Suppressor macrophage treated with lipopolysaccharide for 4 hours (primary cell): ENCODE measurements around the gene KRTAP4-12.
"Not testable (repeated sequence)": the region's sequence is repeated elsewhere in the genome, so short reads cannot be mapped to it uniquely, and the experiment has no call there.

Source experiments
- DNase-seq: peaks from one replicate; pipeline ENCODE4 v3.0.0-alpha.2; 2020

Gene KRTAP4-12

GRCh38 chr17:41123292-41123990 lies 541 bp downstream of the KRTAP4-12 start:
- not testable (repeated sequence) for DNase-seq

- no peak for DNase-seq
Measured at GRCh38 chr17:41121742-41122141, 2.2 kb downstream of the KRTAP4-12 start.

GRCh38 chr17:41119696-41120690 lies 4.0 kb downstream of the KRTAP4-12 start:
- DNase-seq: peak; percentile 14

GRCh38 chr17:41118721-41119120 lies 5.3 kb downstream of the KRTAP4-12 start:
- no peak for DNase-seq

- not testable (repeated sequence) for DNase-seq
Measured at GRCh38 chr17:41117846-41118386, 6.1 kb downstream of the KRTAP4-12 start, which contains the start of gene KRTAP4-11. TSS of gene KRTAP4-11 (minus strand) at chr17:41118373. CDS start at chr17:41118315, 58 bp downstream.

- peak; percentile 1 for DNase-seq
Measured at GRCh38 chr17:41116297-41116696, 7.7 kb downstream of the KRTAP4-12 start.

- no peak for DNase-seq
Measured at GRCh38 chr17:41111151-41111885, 12.7 kb downstream of the KRTAP4-12 start.

GRCh38 chr17:41108728-41109386 lies 15.1 kb downstream of the KRTAP4-12 start:
- not testable (repeated sequence) for DNase-seq

GRCh38 chr17:41107941-41108450 lies 16.0 kb downstream of the KRTAP4-12 start:
- no peak for DNase-seq

GRCh38 chr17:41105347-41105746 lies 18.6 kb downstream of the KRTAP4-12 start, which contains the start of gene KRTAP4-9:
TSS of gene KRTAP4-9 (plus strand) at chr17:41105389. CDS start at chr17:41105389, 0 bp downstream.
- DNase-seq: not testable (repeated sequence)

- not testable (repeated sequence) for DNase-seq
Measured at GRCh38 chr17:41104386-41105038, 19.5 kb downstream of the KRTAP4-12 start.

- DNase-seq: no peak
Measured at GRCh38 chr17:41103896-41104295, 20.1 kb downstream of the KRTAP4-12 start.

- no peak for DNase-seq
Measured at GRCh38 chr17:41101586-41102259, 22.3 kb downstream of the KRTAP4-12 start, which contains the start of gene KRTAP4-16. TSS of gene KRTAP4-16 (minus strand) at chr17:41102209. CDS start at chr17:41102209, 0 bp downstream.

GRCh38 chr17:41099682-41100480 lies 24.1 kb downstream of the KRTAP4-12 start:
- not testable (repeated sequence) for DNase-seq

- DNase-seq: no peak
Measured at GRCh38 chr17:41098481-41098880, 25.5 kb downstream of the KRTAP4-12 start.

- no peak for DNase-seq
Measured at GRCh38 chr17:41098042-41098441, 25.9 kb downstream of the KRTAP4-12 start, which contains the start of gene KRTAP4-8. TSS of gene KRTAP4-8 (minus strand) at chr17:41098142. CDS start at chr17:41098084, 58 bp downstream.

GRCh38 chr17:41096055-41096454 lies 27.9 kb downstream of the KRTAP4-12 start:
- DNase-seq: no peak

GRCh38 chr17:41088760-41089352 lies 35.1 kb downstream of the KRTAP4-12 start:
- DNase-seq: not testable (repeated sequence)
